Middle frontal gyrus (tissue), 1 donor: ENCODE data around the gene ERO1B.

Experiments
- DNase-seq: peaks from one replicate; pipeline ENCODE4 v3.0.0-alpha.2; 2015; ENCODE audit warnings: low spot score; ENCODE audit errors: extremely low spot score

Gene ERO1B

GRCh38 chr1:236253918-236254637, 27.7 kb downstream of the ERO1B start:
- no peak for DNase-seq

- no peak for DNase-seq
Measured at GRCh38 chr1:236253119-236253518, 28.6 kb downstream of the ERO1B start.

- DNase-seq, result no peak
Measured at GRCh38 chr1:236251587-236251986, 30.2 kb downstream of the ERO1B start.

- DNase-seq, result no peak
Measured at GRCh38 chr1:236247286-236247685, 34.5 kb downstream of the ERO1B start.

- no peak for DNase-seq
Measured at GRCh38 chr1:236242568-236242967, 39.2 kb downstream of the ERO1B start.

- DNase-seq, result no peak
Measured at GRCh38 chr1:236240675-236241074, 41.1 kb downstream of the ERO1B start.

GRCh38 chr1:236239092-236239585, 42.6 kb downstream of the ERO1B start:
- DNase-seq, result no peak

- DNase-seq, result no peak
Measured at GRCh38 chr1:236235116-236235515, 46.6 kb downstream of the ERO1B start.

GRCh38 chr1:236228411-236228810, 53.3 kb downstream of the ERO1B start:
- no peak for DNase-seq

- no peak for DNase-seq
Measured at GRCh38 chr1:236222632-236223031, 59.1 kb downstream of the ERO1B start.

GRCh38 chr1:236220473-236220872, 61.3 kb downstream of the ERO1B start:
- no peak for DNase-seq

- DNase-seq, result no peak
Measured at GRCh38 chr1:236214761-236215160, 67.0 kb downstream of the ERO1B start.

- no peak for DNase-seq
Measured at GRCh38 chr1:236213534-236213933, 68.2 kb downstream of the ERO1B start.

- no peak for DNase-seq
Measured at GRCh38 chr1:236211815-236212214, 69.9 kb downstream of the ERO1B start.

- no peak for DNase-seq
Measured at GRCh38 chr1:236209713-236210112, 72.0 kb downstream of the ERO1B start.

- DNase-seq, result no peak
Measured at GRCh38 chr1:236209185-236209584, 72.6 kb downstream of the ERO1B start.

- DNase-seq, result no peak
Measured at GRCh38 chr1:236207569-236207968, 74.2 kb downstream of the ERO1B start.

GRCh38 chr1:236207121-236207520, 74.6 kb downstream of the ERO1B start:
- DNase-seq, result no peak

- DNase-seq, result no peak
Measured at GRCh38 chr1:236206548-236206947, 75.2 kb downstream of the ERO1B start.

GRCh38 chr1:236204656-236205055, 77.1 kb downstream of the ERO1B start:
- no peak for DNase-seq

- no peak for DNase-seq
Measured at GRCh38 chr1:236204039-236204438, 77.7 kb downstream of the ERO1B start.

- no peak for DNase-seq
Measured at GRCh38 chr1:236201786-236202185, 80.0 kb downstream of the ERO1B start.

GRCh38 chr1:236200925-236201324, 80.8 kb downstream of the ERO1B start:
- DNase-seq, result no peak
